AG10803 (cell line): ENCODE data around the gene TUBB1.

Source experiments
- DNase-seq: peaks from one replicate; pipeline ENCODE4 v3.0.0; 2010; ENCODE audit warnings: low read depth
- H3K4me3 ChIP-seq: 2 replicates; pipeline ENCODE4 v1.5.1; 2011; ENCODE audit warnings: mild to moderate bottlenecking, low read length, control low read depth
- TF ChIP-seq, protein P1 (sequence below): conservative IDR thresholded peaks from 2 replicates; pipeline ENCODE4 v1.5.1; 2011; ENCODE audit warnings: mild to moderate bottlenecking, low read length, control low read depth, inconsistent platforms

The TUBB1 gene

DNA sequence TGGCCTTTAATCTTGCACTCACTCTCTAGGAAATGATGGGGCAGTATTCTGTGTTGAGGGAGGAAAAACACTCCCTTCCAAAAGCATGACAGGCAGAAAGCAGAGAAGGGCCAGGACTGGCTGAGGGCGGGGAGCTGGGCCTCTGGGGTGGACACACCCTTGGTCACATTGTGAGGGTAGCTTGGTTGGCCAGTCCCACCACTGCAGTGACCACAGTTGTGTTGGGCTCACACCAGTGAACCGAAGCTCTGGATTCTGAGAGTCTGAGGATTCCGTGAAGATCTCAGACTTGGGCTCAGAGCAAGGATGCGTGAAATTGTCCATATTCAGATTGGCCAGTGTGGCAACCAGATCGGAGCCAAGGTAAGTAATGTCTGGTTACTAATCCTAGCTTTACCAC lies at the start of gene TUBB1:
TSS of gene TUBB1 (plus strand) at position 213 of the 400 bp plus-strand sequence. CDS start at position 307, 94 bp downstream.
- TF ChIP-seq, protein P1, sequence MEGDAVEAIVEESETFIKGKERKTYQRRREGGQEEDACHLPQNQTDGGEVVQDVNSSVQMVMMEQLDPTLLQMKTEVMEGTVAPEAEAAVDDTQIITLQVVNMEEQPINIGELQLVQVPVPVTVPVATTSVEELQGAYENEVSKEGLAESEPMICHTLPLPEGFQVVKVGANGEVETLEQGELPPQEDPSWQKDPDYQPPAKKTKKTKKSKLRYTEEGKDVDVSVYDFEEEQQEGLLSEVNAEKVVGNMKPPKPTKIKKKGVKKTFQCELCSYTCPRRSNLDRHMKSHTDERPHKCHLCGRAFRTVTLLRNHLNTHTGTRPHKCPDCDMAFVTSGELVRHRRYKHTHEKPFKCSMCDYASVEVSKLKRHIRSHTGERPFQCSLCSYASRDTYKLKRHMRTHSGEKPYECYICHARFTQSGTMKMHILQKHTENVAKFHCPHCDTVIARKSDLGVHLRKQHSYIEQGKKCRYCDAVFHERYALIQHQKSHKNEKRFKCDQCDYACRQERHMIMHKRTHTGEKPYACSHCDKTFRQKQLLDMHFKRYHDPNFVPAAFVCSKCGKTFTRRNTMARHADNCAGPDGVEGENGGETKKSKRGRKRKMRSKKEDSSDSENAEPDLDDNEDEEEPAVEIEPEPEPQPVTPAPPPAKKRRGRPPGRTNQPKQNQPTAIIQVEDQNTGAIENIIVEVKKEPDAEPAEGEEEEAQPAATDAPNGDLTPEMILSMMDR, result no peak
- no peak for DNase-seq
- no peak within 1 kb of the TSS for H3K4me3 ChIP-seq

DNA sequence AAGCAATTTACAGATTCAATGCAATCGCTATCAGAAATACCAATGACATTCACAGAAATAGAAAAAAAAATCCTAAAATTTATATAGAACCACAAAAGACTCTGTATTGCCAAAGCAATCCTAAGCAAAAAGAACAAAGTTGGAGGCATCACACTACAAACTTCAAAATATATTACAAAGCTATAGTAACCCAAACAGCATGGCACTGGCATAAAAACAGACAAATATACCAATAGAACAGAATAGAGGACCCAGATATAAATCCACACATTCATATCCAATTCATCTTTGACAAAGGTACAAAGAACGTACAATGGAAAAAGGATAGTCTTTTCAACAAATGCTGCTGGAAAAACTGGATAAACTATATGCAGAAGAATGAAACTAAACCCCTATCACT lies 49.8 kb upstream of the TUBB1 start:
- no peak for DNase-seq
- no peak overlapping the region for H3K4me3 ChIP-seq
- TF ChIP-seq, protein P1, result no peak

DNA sequence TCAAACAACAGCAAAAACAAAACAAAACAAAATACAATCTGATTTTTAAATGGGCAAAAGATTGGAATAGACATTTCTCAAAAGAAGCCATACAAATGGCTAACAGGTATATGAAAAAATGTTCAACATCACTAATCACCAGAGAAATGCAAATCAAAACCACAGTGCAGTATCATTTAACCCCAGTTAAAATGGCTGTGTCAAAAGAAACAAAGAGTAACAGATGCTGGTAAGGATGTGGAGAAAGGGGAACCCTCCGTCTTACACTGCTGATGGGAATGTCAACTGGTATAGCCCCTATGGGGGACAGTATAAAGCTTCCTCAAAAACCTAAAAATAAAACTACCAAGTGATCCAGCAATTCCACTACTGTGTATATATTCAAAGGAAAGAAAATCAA lies 49.1 kb upstream of the TUBB1 start:
- TF ChIP-seq, protein P1, result no peak
- H3K4me3 ChIP-seq, result no peak overlapping the region
- no peak for DNase-seq

DNA sequence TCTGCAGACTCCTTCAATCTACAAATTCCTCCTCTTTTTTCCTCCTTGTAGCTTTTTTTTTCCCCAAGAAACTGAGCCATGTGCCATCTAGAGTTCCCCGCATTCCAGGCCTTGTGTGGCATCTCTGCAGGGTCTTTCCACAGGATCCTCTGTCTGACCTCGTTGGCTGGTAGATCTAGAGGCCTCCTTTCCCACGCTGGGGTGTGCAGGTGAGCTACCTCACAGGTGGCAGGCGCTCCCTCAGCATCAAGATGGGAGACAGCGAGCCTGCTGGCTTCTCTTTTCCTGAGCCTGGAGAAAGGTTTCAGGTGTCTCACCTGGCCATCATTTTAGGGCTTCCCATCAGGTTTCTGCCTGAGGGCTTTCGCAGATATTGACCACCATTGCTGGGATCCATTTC lies 47.8 kb upstream of the TUBB1 start:
- H3K4me3 ChIP-seq, result no peak overlapping the region
- no peak for DNase-seq
- TF ChIP-seq, protein P1, result no peak

DNA sequence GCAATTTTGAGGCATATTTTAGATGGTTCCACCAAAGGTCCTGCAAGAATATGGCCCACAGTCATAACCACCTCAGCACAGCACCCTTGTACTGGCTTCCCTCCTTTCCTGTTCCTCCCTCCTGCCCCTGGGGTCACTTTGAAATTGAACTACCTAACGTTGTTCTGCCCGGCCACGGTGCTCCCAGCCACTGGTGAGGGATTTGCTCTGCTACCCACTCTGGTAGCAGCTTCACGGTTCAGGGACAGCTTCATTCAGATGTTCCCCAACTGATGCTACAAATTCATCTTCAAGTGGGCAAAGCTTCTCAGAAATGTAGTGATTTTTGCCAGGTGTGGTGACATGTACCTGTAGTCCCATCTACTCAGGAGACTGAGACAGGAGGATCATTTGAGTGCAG lies 46.0 kb upstream of the TUBB1 start:
- no peak overlapping the region for H3K4me3 ChIP-seq
- TF ChIP-seq, protein P1, result no peak
- DNase-seq, result no peak

DNA sequence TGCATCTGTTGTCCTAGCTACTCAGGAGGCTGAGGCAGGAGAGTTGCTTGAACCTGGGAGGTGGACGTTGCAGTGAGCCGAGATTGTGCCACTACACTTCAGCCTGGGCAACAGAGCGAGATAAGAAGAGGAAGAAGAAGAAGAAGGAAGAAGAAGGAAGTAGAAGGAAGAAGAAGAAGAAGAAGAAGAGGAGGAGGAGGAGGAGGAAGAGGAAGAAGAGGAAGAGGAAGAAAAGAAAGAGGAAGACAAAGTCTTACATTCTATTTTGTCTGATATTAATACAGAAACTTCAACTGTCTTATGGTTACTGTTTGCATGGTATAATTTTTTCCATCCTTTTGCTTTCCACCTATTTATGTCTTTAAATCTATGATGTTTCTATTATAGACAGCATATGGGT lies 45.4 kb upstream of the TUBB1 start:
- TF ChIP-seq, protein P1, result no peak
- DNase-seq, result no peak
- H3K4me3 ChIP-seq, result no peak overlapping the region

DNA sequence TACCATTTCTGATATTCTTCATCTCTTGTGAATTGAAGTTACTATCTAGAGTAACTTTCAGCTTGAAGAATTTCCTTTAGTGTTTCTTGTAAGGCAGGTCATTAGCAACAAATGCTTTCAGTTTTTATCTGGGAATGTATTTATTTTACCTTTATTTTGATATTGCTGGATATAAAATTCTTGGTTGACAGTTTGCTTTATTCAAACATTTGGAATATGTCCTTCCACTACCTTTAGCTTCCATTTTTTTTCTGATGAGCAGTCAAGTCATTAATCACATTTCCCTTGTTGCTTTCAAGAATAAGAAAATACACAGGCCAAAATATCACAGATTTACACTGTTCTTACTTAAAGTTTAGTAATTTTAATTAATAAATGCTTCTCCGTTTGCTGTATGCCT lies 43.9 kb upstream of the TUBB1 start:
- DNase-seq, result no peak
- no peak overlapping the region for H3K4me3 ChIP-seq
- TF ChIP-seq, protein P1, result no peak
